ENCODE data around the gene GANAB.
"Not testable (repeated sequence)": the region's sequence is repeated elsewhere in the genome, so short reads cannot be mapped to it uniquely, and the experiment has no call there.

GANAB gene

GRCh38 chr11:62601372-62602140, 44.9 kb downstream of the GANAB start, which contains the start of gene MTA2:
TSS of gene MTA2 (minus strand) at chr11:62601865. CDS start at chr11:62601450, 415 bp downstream.
- peak; percentile 88 for DNase-seq (ENCODE audit: low spot score)

DNA sequence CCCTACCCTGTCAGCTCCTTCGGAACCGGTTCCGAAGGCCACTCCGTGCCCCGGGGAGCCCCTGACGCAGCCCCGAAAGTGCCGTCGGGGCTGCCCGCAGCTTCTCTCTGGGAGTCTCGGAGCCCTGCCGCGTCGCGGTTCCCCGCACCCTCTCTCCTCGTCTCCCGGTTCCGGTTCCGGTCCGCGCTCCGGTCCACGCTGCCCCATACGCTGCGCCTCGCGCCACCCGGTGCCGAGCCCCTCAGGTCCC, 45.4 kb downstream of the GANAB start:
- no peak for DNase-seq (ENCODE audit: low spot score)

GRCh38 chr11:62600367-62601121, 45.9 kb downstream of the GANAB start:
- DNase-seq (ENCODE audit: low spot score), result no peak

DNA sequence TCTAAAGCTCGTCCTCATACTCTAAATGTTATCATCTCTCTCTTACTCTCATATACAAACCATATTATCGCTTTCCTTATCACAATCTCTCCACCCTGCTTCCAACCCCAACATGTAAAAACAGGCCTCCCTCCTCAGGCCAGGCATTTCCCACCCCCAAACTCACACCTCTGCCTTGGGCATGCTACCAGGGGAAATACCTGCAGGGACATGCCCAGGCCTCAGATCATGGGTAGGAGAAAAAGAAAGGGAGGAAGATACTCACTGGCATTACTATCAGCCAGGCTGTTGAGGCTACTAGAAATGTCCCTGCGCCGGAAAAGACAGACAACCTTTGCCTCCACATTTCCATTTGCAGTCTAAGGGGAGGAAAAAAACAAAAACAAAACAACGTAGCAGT, 46.5 kb downstream of the GANAB start:
- no peak for DNase-seq (ENCODE audit: low spot score)

GRCh38 chr11:62599069-62599696, 47.2 kb downstream of the GANAB start:
- DNase-seq (ENCODE audit: low spot score), result peak; percentile 91

- no peak for DNase-seq (ENCODE audit: low spot score)
Measured at GRCh38 chr11:62595124-62595523, 51.3 kb downstream of the GANAB start.

- DNase-seq (ENCODE audit: low spot score), result peak; percentile 53
Measured at GRCh38 chr11:62593434-62594044, 52.9 kb downstream of the GANAB start.

- no peak for DNase-seq (ENCODE audit: low spot score)
Measured at GRCh38 chr11:62592989-62593421, 53.4 kb downstream of the GANAB start.

- DNase-seq (ENCODE audit: low spot score), result peak; percentile 12
Measured at GRCh38 chr11:62592146-62592815, 54.1 kb downstream of the GANAB start.

- peak; percentile 86 for DNase-seq (ENCODE audit: low spot score)
Measured at GRCh38 chr11:62591448-62592145, 54.8 kb downstream of the GANAB start, which contains the start of gene TUT1. TSS of gene TUT1 (minus strand) at chr11:62591523. CDS start at chr11:62591485, 38 bp downstream.

GRCh38 chr11:62588966-62589637, 57.3 kb downstream of the GANAB start:
- no peak for DNase-seq (ENCODE audit: low spot score)

- DNase-seq (ENCODE audit: low spot score), result not testable (repeated sequence)
Measured at GRCh38 chr11:62585356-62585755, 61.1 kb downstream of the GANAB start.

DNA sequence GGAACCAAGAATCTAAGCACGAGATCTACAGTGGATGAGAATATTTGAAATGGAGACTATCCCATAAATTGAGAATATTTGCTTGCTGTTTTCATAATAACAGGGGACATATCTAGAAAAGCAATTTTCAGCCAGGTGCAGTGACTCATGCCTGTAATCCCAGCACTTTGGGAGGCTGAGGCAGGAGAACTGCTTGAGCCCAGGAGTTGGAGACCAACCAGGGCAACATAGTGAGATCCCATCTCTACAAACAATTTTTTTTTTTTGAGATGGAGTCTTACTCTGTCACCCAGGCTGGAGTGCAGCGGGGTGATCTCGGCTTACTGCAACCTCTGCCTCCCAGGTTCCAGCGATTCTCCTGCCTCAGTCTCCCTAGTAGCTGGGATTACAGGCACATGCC, 64.7 kb downstream of the GANAB start:
- not testable (repeated sequence) for DNase-seq (ENCODE audit: low spot score)

GRCh38 chr11:62580959-62581715, 65.3 kb downstream of the GANAB start:
- no peak for DNase-seq (ENCODE audit: low spot score)

DNA sequence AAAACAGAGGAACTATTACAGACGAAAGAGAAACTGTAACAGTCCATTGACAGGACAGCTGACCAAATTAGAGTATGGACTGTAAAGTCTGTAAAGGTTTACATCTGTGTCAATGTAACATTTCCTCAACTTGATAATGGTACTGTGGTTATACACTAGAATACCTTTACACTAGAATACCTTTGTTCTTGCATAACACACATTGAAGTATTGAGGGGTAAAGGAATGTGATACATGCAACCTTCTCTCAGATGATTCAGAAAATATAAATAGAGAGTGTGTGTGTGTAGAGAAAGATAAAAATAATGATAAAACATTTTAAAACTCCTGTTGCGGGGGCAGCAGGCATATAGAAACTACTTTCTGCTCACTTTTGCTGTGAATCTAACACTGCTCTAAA, 67.2 kb downstream of the GANAB start:
- no peak for DNase-seq (ENCODE audit: low spot score)

DNA sequence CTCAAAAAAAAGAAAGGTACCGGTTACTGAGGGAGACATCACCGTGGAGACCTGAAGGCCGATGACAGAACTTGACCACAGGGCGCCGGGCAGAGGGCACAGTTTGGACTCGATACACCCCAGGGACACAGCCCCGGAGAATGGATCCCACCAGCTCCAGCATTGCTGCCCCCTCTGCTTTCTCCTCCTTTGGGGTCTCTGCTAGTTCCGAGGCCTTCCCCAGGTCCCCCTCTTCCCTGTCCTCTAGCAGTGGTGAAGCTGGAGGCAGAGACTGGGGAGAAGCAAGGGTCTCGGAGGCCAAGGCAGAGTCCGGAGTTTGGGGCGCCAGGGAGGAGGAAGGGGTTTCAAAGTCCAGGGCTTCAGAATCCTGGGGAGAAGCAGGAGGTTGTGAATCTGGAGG, 67.9 kb downstream of the GANAB start:
- DNase-seq (ENCODE audit: low spot score), result no peak

DNA sequence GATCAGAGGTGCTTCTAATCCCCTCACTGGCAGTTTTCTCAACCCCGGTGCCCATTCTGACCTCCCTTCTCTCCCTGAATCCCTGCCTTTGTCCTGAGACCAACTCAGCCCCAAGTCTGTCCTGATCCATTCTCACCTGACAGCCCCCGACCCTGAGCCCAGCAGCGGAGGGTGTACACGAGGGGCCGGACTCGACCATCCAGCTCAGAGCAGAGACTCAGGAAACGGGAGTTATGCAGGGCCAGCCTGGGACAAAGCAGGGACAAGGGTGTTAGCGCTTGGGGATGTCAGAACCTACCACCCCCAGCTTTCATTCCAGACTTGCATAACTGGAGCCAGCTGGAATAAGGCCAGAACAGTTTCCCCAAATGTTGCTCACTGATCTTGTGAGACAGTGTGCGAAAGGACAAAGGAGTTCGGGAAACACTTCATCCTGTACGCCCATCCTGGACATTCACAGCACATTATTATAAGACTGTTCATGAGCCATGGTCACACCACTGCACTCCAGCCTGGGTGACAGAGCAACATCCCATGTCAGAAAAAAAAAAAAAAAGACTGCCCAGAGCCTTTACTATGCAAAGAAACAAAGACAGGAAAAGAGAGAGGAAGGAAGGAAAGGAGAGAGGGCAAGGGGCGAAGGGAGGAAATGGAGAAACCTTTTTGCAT, 69.2 kb downstream of the GANAB start:
- no peak for DNase-seq (ENCODE audit: low spot score)

- no peak for DNase-seq (ENCODE audit: low spot score)
Measured at GRCh38 chr11:62575837-62576236, 70.6 kb downstream of the GANAB start.

DNA sequence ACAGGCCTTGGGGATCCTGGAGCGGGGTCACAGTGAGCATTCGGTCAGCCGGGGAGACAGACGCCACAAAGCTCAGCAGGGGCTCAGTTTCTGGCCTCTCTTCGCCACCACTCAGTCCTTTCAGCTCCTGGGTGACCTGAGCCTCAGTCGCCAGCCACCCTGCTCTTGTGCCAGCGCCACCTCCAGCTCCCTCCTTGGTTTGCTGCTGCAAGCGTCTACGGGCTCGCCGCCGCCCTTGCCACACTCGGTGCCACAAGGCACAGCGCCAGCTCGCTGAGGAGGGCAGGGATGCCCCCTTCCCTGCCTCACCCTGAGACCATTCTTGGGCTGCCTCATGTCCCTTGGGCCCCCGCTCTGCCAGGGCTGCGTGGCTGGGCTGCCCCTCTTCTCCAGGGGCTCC, 71.3 kb downstream of the GANAB start:
- DNase-seq (ENCODE audit: low spot score), result peak; percentile 18
